Astrocyte of the hippocampus (primary cell): ENCODE data around the gene MBD2.
"Not testable (repeated sequence)": the region's sequence is repeated elsewhere in the genome, so short reads cannot be mapped to it uniquely, and the experiment has no call there.

Experiments used
- DNase-seq: peaks from one replicate; pipeline ENCODE4 v3.0.0; 2011; ENCODE audit warnings: low read depth, low spot score

Gene MBD2

GRCh38 chr18:54235871-54236270 is 11.4 kb upstream of the MBD2 start:
- no peak for DNase-seq

DNA sequence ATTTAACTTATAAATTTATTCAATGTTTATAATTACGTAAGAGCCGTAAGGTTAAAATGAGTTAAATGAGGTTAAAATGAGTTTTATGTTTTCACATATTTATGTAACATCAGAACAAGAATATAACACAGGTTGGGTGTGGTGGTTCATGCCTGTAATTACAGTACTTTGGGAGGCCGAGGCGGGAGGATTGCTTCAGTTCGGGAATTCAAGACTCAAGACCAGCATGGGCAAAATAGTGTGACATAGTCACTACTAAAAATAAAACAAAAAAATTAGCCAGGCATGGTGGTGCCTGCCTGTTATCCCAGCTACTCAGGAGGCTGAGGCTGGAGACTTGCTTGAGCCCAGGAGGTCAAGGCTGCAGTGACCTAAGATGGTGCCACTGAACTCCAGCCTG is 9.3 kb upstream of the MBD2 start:
- no peak for DNase-seq

GRCh38 chr18:54233228-54233625 is 8.8 kb upstream of the MBD2 start:
- no peak for DNase-seq

DNA sequence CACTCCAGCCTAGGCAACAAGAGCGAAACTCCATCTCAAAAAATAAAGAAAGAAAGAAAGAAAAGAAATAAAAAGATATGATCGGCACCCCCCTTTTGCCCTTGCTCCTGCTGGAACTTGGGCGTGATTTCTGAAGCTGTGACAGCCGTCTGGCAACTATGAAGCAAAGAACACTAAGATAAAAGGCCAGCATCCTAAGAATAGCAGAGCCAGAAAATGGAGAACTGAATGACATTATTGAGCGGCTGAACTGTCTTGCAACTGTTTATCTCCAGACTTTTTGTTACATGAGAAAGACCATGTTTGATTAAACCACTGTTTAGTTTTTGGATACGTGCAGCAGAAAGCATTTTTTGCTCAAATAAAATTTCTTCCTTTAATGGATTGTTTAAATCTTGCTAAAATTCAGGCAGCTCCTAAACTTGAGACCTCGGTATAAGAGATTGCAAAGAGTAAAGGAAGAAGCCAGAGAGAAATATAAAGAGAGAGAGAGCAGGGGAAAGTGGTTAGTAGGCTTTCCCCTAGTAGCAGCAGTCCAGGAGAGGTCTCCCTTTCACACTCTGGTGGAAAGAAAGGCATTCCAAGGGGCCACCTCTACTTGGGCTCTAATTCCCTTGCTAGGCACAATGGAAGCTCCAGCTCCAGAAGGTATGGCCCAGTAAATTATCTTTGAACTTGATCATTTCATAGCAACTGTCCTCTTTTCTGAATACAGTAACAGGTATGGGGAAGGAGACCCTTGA is 8.2 kb upstream of the MBD2 start:
- DNase-seq = no peak

DNA sequence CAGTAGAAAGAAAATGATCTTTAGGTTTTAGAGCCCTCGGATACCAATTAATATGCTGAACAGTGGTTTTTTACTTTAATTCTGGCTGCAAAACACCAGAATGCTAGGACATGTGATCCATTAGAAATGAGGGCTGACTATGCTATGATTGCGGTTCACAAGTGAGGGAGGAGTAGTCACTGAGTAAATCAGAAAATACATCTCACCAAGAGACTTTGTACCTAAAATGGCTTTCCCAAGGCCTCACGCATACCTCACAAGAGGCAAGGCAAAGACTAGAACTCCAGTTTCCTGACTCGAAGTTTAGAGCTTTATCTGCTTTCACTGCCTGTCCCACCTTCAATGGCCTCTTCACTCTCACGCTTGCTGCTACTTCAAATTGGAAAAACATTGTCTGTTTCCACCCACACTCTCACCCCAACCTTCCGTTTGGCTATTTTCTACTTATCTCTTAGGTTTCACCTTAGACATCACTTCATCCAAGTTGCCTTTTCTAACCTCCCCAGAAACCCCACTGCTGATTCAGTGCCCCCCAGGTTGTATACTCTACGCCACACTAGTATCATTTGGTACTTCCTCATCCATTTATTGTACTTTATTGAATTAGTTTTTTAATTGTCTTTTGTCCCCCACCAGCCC is 5.1 kb upstream of the MBD2 start:
- DNase-seq = no peak

DNA sequence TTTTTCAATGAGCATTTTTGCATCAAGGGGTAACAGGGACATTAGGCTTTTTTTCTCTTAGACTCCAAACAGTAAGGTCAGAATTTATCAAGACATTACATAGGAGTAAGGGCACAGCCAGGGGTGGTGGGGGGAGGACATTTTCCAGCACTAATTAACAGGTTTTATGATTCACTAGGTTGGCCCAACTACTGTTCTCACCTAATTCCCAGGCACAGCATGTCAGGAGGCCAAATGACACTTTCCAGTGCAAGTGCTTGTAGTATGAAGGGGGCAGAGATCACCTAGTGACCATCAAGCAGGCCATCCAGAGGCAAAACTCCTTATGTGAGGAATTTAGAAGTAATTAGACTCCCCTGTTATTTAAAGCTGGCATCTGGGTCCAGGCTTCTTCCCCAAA is 3.9 kb upstream of the MBD2 start:
- DNase-seq = no peak

DNA sequence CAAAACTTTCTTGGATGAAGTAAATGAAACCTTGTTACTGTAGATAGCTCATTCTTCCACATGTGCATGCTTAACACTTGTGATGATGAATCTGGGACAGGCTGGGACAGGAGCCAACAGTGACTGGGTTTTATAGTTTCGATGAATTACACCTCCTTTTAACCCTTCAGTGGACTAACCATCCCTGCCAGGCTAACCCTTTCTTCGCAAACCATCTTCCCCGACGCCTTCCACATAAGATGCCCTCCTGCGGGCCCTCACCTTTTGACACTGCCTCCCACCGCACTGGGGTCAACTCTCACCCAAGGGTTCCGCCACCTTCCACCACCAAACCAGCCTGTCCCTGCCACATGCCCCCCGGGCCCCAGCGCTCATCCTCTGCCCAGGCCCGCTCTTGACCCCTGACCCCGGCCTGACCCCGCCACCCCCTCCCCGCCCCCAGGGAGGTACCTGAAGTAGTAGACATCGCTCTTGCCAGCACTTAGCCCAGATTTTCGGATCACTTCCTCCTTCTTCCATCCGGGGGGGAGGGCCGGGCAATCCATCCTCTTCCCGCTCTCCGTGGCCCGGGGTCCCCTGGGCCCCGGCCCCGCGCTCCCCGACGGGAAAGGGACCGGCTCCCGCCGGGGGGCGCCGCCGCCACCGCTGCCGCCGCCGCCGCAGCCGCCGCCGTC is 764 bp downstream of the MBD2 start:
- DNase-seq = peak; percentile 89

- DNase-seq = no peak
Measured at GRCh38 chr18:54222922-54223567, 1.4 kb downstream of the MBD2 start.

GRCh38 chr18:54220406-54220805 is 4.1 kb downstream of the MBD2 start:
- no peak for DNase-seq

GRCh38 chr18:54218803-54219202 is 5.7 kb downstream of the MBD2 start:
- not testable (repeated sequence) for DNase-seq

DNA sequence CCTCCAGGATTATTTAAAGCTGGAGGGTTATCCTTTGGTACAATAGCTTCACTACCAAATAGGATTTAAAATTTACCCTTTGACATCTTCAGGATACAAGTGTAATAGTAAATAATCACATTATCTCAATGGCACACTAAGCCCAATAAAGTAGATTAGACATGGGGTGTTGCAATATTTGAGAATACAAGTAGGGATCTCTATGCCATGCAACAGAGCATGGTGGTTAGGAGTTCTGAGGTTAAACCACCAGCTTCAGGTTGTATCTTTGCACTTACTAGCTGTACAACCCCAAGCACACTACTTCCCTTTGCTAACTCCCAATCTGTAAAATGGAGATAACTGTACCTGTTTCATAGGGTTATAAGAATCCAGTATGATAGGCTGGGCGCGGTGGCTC is 6.2 kb downstream of the MBD2 start:
- DNase-seq = no peak

DNA sequence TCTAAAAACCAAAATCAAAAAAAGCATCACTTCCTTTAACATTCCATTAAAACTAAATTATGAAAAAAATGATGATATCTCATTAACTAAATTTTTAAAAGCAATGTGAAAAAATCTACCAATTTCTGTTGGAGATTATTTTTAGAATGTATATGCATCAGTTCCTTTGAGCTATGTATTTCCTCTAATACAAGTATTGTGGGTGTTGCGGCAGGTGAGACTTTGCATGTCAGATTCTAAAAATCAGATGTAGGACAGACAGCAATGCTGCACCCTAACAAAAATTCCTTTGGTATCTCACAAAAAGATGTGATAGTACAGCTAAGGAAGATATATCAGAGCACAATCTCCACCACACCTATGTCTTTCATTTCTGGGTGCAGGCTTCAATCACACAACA is 6.8 kb downstream of the MBD2 start:
- DNase-seq = no peak

DNA sequence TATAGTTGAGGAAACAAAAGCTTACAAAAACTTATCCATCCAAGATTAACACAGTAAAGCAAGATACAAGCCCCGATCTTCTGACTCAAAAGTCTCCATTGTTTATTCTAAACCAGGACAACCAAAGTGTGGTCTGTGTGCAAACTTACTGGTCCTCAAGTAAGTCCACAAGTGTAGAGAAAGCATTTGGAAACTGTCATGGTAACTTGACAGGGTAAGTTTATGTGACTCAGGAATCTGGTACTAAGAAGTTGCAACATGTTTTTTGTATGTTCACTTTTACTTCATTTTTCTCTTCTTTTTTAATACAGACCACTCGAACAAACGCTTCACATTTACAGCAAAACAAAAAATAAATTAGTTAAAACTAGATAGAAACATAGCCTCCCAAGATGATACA is 9.4 kb downstream of the MBD2 start:
- DNase-seq = peak; percentile 22

DNA sequence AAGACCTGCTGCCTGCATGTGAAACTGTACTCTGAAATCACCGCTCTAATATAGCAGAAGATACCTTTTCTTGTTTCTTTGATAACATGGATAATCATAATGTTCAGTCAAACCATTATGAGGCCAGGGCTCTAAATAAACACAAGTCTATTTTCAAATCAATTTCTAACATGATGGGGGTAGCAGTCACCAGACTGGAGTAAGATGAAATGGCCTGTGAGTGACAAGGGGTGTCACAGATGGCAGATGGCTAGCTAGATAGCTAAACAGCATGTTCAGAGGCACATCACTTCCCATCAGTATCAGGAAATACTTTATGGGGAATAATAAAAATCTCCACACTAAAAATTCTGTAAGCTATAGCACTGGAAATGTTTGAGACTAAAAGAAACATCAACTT is 14.0 kb downstream of the MBD2 start:
- DNase-seq = no peak

GRCh38 chr18:54209471-54210180 is 14.8 kb downstream of the MBD2 start:
- no peak for DNase-seq

- peak; percentile 11 for DNase-seq
Measured at GRCh38 chr18:54206447-54206846, 18.0 kb downstream of the MBD2 start.

DNA sequence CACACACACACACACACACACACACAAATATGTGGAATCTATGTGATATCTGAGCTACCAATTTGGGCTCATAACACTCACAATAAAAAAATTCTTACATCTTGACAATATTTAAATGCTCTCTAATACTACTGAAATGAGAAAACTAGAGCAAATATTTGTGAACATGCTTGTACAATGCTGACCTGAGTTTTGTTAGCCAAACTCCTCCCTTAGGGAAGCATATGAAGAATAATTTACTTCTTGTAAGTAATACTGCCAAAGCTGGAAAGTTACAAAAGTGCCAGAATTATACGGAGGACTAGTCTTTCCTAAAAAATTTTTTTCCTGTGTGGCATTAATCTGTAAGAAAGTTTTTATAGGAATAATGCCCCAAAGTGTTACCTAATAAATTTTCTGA is 18.5 kb downstream of the MBD2 start:
- DNase-seq = peak; percentile 8

DNA sequence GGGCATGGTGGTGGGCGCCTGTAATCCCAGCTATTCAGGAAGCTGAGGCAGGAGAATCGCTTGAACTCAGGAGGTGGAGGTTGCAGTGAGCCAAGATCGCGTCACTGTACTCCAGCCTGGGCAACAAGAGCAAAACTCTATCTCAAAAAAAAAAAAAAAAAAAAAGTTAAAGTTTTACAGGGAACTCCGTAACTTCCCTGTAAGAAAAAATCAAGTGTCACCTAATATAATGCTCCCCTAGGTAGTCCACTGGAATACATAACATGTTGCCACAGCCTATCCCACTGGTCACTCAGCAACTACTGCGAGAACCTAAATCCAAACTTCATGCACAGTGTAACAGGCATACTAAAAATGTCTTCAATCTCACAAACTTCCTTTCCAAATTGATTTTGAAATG is 19.0 kb downstream of the MBD2 start:
- not testable (repeated sequence) for DNase-seq

- DNase-seq = no peak
Measured at GRCh38 chr18:54204883-54205282, 19.6 kb downstream of the MBD2 start.

DNA sequence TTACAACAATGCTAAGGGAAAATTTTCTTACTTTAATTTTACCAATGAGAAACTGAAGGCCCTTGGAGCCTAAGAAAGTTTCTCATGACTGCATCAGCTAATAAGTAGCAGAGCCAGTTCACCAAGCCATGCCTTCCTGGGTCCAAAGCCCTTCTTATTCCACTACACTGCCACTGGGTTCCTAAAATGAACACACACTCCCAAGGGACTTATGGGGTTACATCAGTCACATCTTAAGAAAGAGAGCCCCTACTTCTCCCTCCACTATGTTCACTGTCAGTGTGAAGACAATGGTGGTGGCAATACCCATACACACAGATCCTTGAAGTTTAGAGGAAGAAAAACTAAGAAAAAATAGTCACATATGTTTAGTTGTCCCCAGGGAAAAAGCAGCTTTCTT is 20.6 kb downstream of the MBD2 start:
- no peak for DNase-seq

DNA sequence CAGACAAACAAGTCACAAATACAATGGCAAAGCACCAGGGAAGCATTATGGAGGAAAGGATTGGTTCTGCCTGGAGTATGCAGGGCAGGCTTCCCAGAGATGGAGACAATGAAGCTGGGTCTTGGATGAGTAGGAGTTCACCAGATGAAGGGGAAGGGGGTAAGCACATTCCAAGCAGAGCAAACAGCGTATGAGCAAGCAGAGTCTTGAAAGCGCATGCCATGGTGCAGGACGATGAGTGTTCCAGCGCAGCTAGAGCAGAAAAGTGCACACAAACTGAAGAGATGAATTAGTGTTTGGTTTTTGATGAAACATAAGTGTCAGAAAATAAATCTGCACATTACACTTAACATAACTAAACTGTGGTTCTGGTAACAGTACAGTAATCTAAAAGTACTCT is 21.6 kb downstream of the MBD2 start:
- DNase-seq = no peak
